Activated gamma-delta T cell treated with anti-CD3 and anti-CD28 coated beads, Interleukin-2, amount 50 U/mL, for 16 hours (primary cell): ENCODE measurements around the gene TAF4.

Experiments
- DNase-seq: peaks from one replicate; pipeline ENCODE4 v3.0.0-alpha.2; 2020; ENCODE audit warnings: low read depth

Gene TAF4

GRCh38 chr20:62042025-62042820 is 23.5 kb downstream of the TAF4 start:
- no peak for DNase-seq

- no peak for DNase-seq
Observed at GRCh38 chr20:62040933-62041332, 24.7 kb downstream of the TAF4 start.

GRCh38 chr20:62040381-62040922 is 25.2 kb downstream of the TAF4 start:
- no peak for DNase-seq

GRCh38 chr20:62039738-62040137 is 25.9 kb downstream of the TAF4 start:
- DNase-seq, result no peak

- no peak for DNase-seq
Observed at GRCh38 chr20:62032609-62033368, 32.9 kb downstream of the TAF4 start.

GRCh38 chr20:62031462-62032092 is 34.1 kb downstream of the TAF4 start:
- no peak for DNase-seq

GRCh38 chr20:62030834-62031434 is 34.7 kb downstream of the TAF4 start:
- DNase-seq, result no peak

GRCh38 chr20:62030357-62030756 is 35.3 kb downstream of the TAF4 start:
- no peak for DNase-seq

GRCh38 chr20:62029949-62030348 is 35.7 kb downstream of the TAF4 start:
- DNase-seq, result no peak

- no peak for DNase-seq
Observed at GRCh38 chr20:62029296-62029695, 36.4 kb downstream of the TAF4 start.

- DNase-seq, result no peak
Observed at GRCh38 chr20:62028384-62028783, 37.3 kb downstream of the TAF4 start.

GRCh38 chr20:62027698-62028321 is 37.9 kb downstream of the TAF4 start:
- DNase-seq, result no peak

GRCh38 chr20:62027116-62027515 is 38.6 kb downstream of the TAF4 start:
- no peak for DNase-seq

- DNase-seq, result no peak
Observed at GRCh38 chr20:62026564-62026856, 39.2 kb downstream of the TAF4 start.

- DNase-seq, result no peak
Observed at GRCh38 chr20:62025832-62026563, 39.7 kb downstream of the TAF4 start.

- no peak for DNase-seq
Observed at GRCh38 chr20:62025394-62025793, 40.3 kb downstream of the TAF4 start.

GRCh38 chr20:62023935-62024334 is 41.7 kb downstream of the TAF4 start:
- no peak for DNase-seq

- DNase-seq, result no peak
Observed at GRCh38 chr20:62022575-62023139, 43.0 kb downstream of the TAF4 start.

- no peak for DNase-seq
Observed at GRCh38 chr20:62021793-62022385, 43.8 kb downstream of the TAF4 start.

- no peak for DNase-seq
Observed at GRCh38 chr20:62020935-62021701, 44.6 kb downstream of the TAF4 start.
